ENCODE results near the gene TRAPPC10. TPM values are rescaled to one million over a fixed set of nuclear protein-coding genes. Genes with fewer than 3 reads are reported as not detected.

TRAPPC10 gene
- total and polyA plus RNA-seq, 2 of the 8 experiments (the other 6 are each of a cell fraction or from before 2014, with no cell fraction given), result 18.5 to 29.8 TPM

- TF ChIP-seq RNF2 (IDR thresholded peaks at IDR 0.05; ENCODE audit: borderline replicate concordance, low read depth, low read length, missing control alignments, poor library complexity, severe bottlenecking), result no peak
- no peak for TF ChIP-seq TCF12 (IDR thresholded peaks at IDR 0.05; ENCODE audit: low read depth, low read length)
- no peak for TF ChIP-seq POLR2AphosphoS5 (IDR thresholded peaks at IDR 0.05; ENCODE audit: low read depth, low read length)
- no peak for TF ChIP-seq EGR1 (IDR thresholded peaks at IDR 0.05; ENCODE audit: borderline replicate concordance, low read depth, low read length)
- no peak for TF ChIP-seq ATF2 (IDR thresholded peaks at IDR 0.05; ENCODE audit: low read length)
- TF ChIP-seq SIRT6 (IDR thresholded peaks at IDR 0.05; ENCODE audit: low read length), result no peak
- TF ChIP-seq CREB1 (IDR thresholded peaks at IDR 0.05), result no peak
Observed at GRCh38 chr21:44011123-44011522, 986 bp upstream of the TRAPPC10 start (continued).
